Stimulated activated CD4-positive, alpha-beta T cell treated with anti-CD3 and anti-CD28 coated beads, Interleukin-12 subunit alpha, Interleukin-12 subunit beta, amount 100 ng/mL, for 24 hours (primary cell): ENCODE data around the gene PCK1.

Experiments
- DNase-seq, 2 experiments: peaks; one replicate each; pipeline ENCODE4 v3.0.0-alpha.2; 2020; ENCODE audit warnings: low read depth in 2 of 2

Gene PCK1

GRCh38 chr20:57576617-57577550 lies 16.0 kb downstream of the PCK1 start:
- DNase-seq = no peak

GRCh38 chr20:57577679-57578475 lies 17.0 kb downstream of the PCK1 start:
- no peak for DNase-seq

- no peak for DNase-seq
These were observed 17.7 kb downstream of the PCK1 start for GRCh38 chr20:57578476-57579165.

- no peak for DNase-seq
These were observed 18.5 kb downstream of the PCK1 start for GRCh38 chr20:57579331-57579897.

GRCh38 chr20:57579898-57580447 lies 19.1 kb downstream of the PCK1 start:
- no peak for DNase-seq

GRCh38 chr20:57580478-57581201 lies 19.7 kb downstream of the PCK1 start:
- no peak for DNase-seq

- no peak for DNase-seq
These were observed 20.5 kb downstream of the PCK1 start for GRCh38 chr20:57581202-57582028.

- no peak for DNase-seq
These were observed 21.1 kb downstream of the PCK1 start for GRCh38 chr20:57582029-57582378.

- DNase-seq = no peak
These were observed 21.8 kb downstream of the PCK1 start for GRCh38 chr20:57582432-57583288.

- no peak for DNase-seq
These were observed 22.7 kb downstream of the PCK1 start for GRCh38 chr20:57583289-57584257.

- no peak for DNase-seq
These were observed 24.0 kb downstream of the PCK1 start for GRCh38 chr20:57584768-57585461.

GRCh38 chr20:57585466-57586213 lies 24.7 kb downstream of the PCK1 start:
- no peak for DNase-seq

- no peak for DNase-seq
These were observed 25.5 kb downstream of the PCK1 start for GRCh38 chr20:57586370-57586793.

- no peak for DNase-seq
These were observed 26.0 kb downstream of the PCK1 start for GRCh38 chr20:57586943-57587277.

- DNase-seq = no peak
These were observed 26.5 kb downstream of the PCK1 start for GRCh38 chr20:57587278-57587988.

- DNase-seq = no peak
These were observed 27.1 kb downstream of the PCK1 start for GRCh38 chr20:57587989-57588377.
